Osteocyte (in vitro differentiated cells): ENCODE results near the gene GMDS. TPM values are rescaled to one million over a fixed set of nuclear protein-coding genes. Genes with fewer than 3 reads are reported as not detected.
"Not testable (repeated sequence)": the region's sequence is repeated elsewhere in the genome, so short reads cannot be mapped to it uniquely, and the experiment has no call there.

Source experiments
- DNase-seq: peaks from one replicate; pipeline ENCODE4 v3.0.0; 2021; ENCODE audit warnings: mixed read lengths; ENCODE audit not compliant: unreplicated experiment; ENCODE audit errors: extremely low spot score
- H3K27ac Mint-ChIP-seq: one replicate; pipeline ENCODE4 v1.8.0; 2021; ENCODE audit warnings: mild to moderate bottlenecking, mixed read lengths; ENCODE audit not compliant: unreplicated experiment
- H3K27me3 Mint-ChIP-seq: one replicate; pipeline ENCODE4 v1.8.0; 2021; ENCODE audit warnings: mixed read lengths; ENCODE audit not compliant: unreplicated experiment
- H3K36me3 Mint-ChIP-seq: one replicate; pipeline ENCODE4 v1.8.0; 2021; ENCODE audit warnings: mixed read lengths; ENCODE audit not compliant: unreplicated experiment
- H3K4me1 Mint-ChIP-seq: one replicate; pipeline ENCODE4 v1.8.0; 2021; ENCODE audit warnings: mixed read lengths; ENCODE audit not compliant: unreplicated experiment
- H3K4me3 Mint-ChIP-seq: one replicate; pipeline ENCODE4 v1.8.0; 2021; ENCODE audit warnings: mild to moderate bottlenecking, moderate library complexity, mixed read lengths; ENCODE audit not compliant: unreplicated experiment
- H3K9me3 Mint-ChIP-seq: one replicate; pipeline ENCODE4 v1.8.0; 2021; ENCODE audit warnings: mixed read lengths; ENCODE audit not compliant: unreplicated experiment
- total RNA-seq: library from RNA; stranded (reverse); gene quantifications from 2 replicates; pipeline ENCODE4 v1.2.1, GENCODE V29; 2021
- TF ChIP-seq, protein P1 (sequence below): fragments of 200-600 bp; sonication (generic); IDR thresholded peaks from 2 replicates; pipeline ENCODE4 v1.5.0; 2021; ENCODE audit warnings: antibody characterized with exemption, mild to moderate bottlenecking, moderate library complexity

Gene GMDS
- total RNA-seq, 1 donor from 2014 or later = 30.7 TPM

DNA sequence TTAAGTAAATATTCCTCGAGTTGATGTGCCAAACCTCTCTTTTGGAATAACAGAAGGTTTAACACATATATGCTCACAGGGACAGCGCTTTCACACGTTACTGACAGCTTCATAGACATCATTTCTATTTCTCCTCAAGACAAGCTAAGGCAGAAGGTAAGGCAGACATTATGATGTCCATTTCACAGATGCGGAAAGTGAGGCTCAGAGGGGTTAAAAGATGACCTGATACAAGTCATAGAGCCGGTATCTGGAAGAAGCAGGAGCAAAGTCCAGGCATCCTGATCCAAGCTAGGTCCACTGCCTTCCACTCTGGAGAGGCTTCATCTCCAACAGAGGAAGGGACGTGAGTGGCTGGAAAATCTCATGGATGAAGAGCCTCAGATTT is 548.9 kb downstream of the GMDS start:
- H3K36me3 Mint-ChIP-seq = peaks cover 7% of the 10 kb centered on the region

DNA sequence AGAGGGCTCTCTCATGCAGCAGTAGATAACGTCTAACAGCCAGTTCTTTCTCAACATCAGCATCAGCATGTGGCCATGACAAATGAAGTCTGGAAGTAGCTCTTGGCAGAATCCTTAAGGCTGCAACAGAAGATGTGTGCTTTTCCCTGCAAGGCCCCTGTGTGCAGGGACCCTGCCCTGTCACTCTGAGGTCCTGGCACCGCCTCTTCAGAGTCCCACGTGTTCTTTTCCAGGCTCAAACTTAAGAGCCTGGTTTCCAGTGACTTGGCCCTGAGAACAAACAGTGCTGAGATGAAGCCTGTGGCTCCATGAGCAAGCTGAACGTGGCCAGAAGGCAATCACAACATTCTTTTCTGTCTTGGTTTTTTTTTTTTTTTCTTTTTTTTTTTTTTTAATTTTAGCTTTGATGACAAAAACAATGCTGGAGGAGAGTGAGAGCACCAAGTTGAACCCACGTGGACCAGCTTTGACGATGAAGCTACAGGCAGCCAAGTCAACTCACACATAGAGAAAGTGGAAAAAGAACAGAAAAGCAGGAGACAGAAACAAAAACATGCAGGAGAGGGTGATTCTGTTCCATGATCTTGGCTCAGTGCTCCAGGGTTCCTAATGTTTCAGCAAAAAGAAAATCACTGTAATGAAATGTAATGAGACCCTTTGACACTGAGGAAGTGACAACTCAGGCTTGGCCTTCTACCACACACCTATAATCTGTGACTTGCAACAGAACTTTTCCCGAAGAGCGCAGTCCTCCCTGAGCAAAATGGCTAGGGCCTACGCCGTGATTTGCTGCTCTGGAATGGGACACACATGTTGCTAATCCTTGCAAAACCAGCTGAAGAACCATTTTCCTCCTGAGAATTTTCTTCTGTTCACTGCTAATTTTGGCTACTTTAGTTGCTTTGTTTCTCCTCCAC is 549.6 kb downstream of the GMDS start:
- peak; percentile 73 for DNase-seq
- TF ChIP-seq, protein P1, sequence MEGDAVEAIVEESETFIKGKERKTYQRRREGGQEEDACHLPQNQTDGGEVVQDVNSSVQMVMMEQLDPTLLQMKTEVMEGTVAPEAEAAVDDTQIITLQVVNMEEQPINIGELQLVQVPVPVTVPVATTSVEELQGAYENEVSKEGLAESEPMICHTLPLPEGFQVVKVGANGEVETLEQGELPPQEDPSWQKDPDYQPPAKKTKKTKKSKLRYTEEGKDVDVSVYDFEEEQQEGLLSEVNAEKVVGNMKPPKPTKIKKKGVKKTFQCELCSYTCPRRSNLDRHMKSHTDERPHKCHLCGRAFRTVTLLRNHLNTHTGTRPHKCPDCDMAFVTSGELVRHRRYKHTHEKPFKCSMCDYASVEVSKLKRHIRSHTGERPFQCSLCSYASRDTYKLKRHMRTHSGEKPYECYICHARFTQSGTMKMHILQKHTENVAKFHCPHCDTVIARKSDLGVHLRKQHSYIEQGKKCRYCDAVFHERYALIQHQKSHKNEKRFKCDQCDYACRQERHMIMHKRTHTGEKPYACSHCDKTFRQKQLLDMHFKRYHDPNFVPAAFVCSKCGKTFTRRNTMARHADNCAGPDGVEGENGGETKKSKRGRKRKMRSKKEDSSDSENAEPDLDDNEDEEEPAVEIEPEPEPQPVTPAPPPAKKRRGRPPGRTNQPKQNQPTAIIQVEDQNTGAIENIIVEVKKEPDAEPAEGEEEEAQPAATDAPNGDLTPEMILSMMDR = no peak
- Mint-ChIP-seq H3K4me3 (no peak overlapping the region), H3K36me3 (peaks cover 7% of the 10 kb centered on the region), H3K4me1 (peaks cover 49% of the 10 kb centered on the region), H3K27me3 (no peaks in the 10 kb centered on the region), H3K27ac (peak overlapping the region; percentile 50), H3K9me3 (peaks cover 5% of the 10 kb centered on the region)

More for the DNA sequence above, 548.9 kb downstream of the GMDS start:
- Mint-ChIP-seq H3K9me3 (peaks cover 5% of the 10 kb centered on the region), H3K27ac (peak overlapping the region; percentile 36), H3K4me3 (no peak overlapping the region), H3K27me3 (no peaks in the 10 kb centered on the region), H3K4me1 (peaks cover 56% of the 10 kb centered on the region)
- no peak for DNase-seq
- TF ChIP-seq, protein P1 = no peak

DNA sequence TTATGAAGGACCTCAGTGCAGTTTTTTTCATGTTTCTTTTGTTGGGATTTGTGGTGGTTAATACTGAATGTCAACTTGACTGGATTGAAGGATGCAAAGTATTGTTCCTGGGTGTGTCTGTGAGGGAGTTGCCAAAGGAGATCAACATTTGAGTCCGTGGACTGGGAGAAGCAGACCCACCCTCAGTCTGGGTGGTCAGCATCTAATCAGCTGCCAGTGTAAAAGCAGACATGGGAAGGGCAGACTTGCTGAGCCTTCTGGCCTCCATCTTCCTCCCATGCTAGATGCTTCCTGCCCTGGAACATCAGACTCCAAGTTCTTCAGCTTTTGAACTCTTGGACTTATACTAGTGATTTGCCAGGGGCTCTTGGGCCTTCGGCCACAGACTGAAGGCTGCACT is 553.6 kb downstream of the GMDS start:
- not testable (repeated sequence) for H3K27ac Mint-ChIP-seq, DNase-seq, H3K9me3 Mint-ChIP-seq, H3K36me3 Mint-ChIP-seq, H3K4me3 Mint-ChIP-seq, H3K27me3 Mint-ChIP-seq
- H3K4me1 Mint-ChIP-seq = peaks cover 43% of the 10 kb centered on the region

DNA sequence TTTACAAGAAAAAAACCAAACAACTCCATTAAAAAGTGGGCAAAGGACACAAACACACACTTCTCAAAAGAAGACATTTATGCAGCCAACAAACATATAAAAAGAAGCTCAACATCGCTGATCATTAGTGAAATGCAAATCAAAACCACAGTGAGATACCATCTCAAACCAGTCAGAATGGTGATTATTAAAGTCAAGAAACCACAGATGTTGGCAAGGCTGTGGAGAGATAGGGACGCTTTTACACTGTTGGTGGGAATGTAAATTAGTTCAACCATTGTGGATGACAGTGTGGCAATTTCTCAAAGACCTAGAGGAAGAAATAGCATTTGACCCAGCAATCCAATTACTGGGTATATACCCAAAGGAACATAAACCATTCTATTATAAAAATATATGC is 554.7 kb downstream of the GMDS start:
- not testable (repeated sequence) for H3K36me3 Mint-ChIP-seq, H3K4me3 Mint-ChIP-seq, H3K9me3 Mint-ChIP-seq, DNase-seq, H3K27ac Mint-ChIP-seq, H3K27me3 Mint-ChIP-seq
- H3K4me1 Mint-ChIP-seq = peaks cover 46% of the 10 kb centered on the region

DNA sequence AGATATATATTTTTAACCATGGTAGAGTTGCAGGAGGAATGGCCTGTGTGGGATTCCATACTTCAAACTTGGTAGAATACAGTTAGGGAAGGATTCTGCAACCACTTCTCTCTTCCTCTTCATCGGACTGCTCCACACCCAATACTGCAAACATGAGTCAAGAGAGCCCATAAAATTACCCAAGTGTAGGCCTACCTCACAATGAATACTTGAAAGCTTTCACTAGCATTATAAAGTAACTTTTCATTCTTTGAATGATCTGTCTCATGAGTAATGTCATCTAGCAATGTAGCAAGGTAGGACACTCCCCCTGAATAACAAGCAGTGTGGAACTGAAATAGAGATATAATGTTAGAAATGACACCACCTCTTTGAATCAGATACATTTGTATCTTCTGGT is 556.3 kb downstream of the GMDS start:
- Mint-ChIP-seq H3K4me1 (peaks cover 49% of the 10 kb centered on the region), H3K27ac (peak overlapping the region; percentile 23), H3K27me3 (no peaks in the 10 kb centered on the region), H3K36me3 (peaks cover 7% of the 10 kb centered on the region), H3K9me3 (peaks cover 5% of the 10 kb centered on the region), H3K4me3 (no peak overlapping the region)
- DNase-seq = no peak
- TF ChIP-seq, protein P1 = no peak

DNA sequence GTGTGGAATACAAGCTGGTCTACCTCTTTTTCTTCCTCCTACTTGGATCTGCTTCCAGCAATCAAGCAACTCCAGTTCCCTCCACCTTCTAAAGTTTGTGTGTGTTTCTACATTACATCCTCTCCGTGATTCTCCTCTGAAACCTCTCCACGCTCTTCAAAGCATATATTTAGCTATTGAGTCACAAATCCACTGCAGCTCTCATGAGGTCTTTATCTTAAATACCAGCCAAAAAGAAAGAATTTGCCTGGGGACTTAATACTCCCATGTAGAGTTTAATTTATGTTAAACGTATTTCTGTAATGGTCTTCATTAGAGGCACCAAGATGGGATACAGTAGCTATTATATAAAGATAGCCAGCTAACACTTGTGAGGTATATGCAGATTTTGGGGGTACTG is 557.0 kb downstream of the GMDS start:
- Mint-ChIP-seq H3K36me3 (peaks cover 7% of the 10 kb centered on the region), H3K27me3 (no peaks in the 10 kb centered on the region), H3K27ac (peak overlapping the region; percentile 91), H3K4me1 (peaks cover 49% of the 10 kb centered on the region), H3K4me3 (no peak overlapping the region), H3K9me3 (peaks cover 5% of the 10 kb centered on the region)
- DNase-seq = no peak
- TF ChIP-seq, protein P1 = no peak
